Stimulated activated naive B cell treated with anti-CD40 and anti-IgM and Interleukin-4, amounts not matched to agents 10 μg/mL and 1 μg/mL and 100 μg/mL, for 72 hours (primary cell): ENCODE measurements around the gene PLN.

ENCODE experiments used
- ATAC-seq, 2 donors: fragments of 150-1000 bp; cut with Tn5 transposase; replicated peaks; 2 replicates each; pipeline ENCODE4 v1.10.0; 2021; ENCODE audit warnings: moderate library complexity in 1 of 2
- DNase-seq: peaks from one replicate; pipeline ENCODE4 v3.0.0; 2021
- H3K27ac Mint-ChIP-seq: one replicate; pipeline ENCODE4 v1.8.0; 2022; ENCODE audit warnings: mild to moderate bottlenecking, mixed read lengths
- H3K27me3 Mint-ChIP-seq, 2 donors: one replicate each; pipeline ENCODE4 v1.8.0; 2022; ENCODE audit warnings: mixed read lengths in 2 of 2
- H3K36me3 Mint-ChIP-seq, 2 donors: one replicate each; pipeline ENCODE4 v1.8.0; 2022; ENCODE audit warnings: mixed read lengths in 2 of 2, mild to moderate bottlenecking in 1 of 2
- H3K4me1 Mint-ChIP-seq, 2 donors: one replicate each; pipeline ENCODE4 v1.8.0; 2022; ENCODE audit warnings: mixed read lengths in 2 of 2, mild to moderate bottlenecking in 1 of 2
- H3K4me3 Mint-ChIP-seq, 2 donors: one replicate each; pipeline ENCODE4 v1.8.0; 2022; ENCODE audit warnings: mild to moderate bottlenecking in 2 of 2, mixed read lengths in 2 of 2, moderate library complexity in 1 of 2
- H3K9me3 Mint-ChIP-seq, 2 donors: one replicate each; pipeline ENCODE4 v1.8.0; 2022; ENCODE audit warnings: mixed read lengths in 2 of 2, mild to moderate bottlenecking in 1 of 2

Gene PLN

GRCh38 chr6:118551063-118552053 lies 3.3 kb downstream of the PLN start:
- H3K4me1 Mint-ChIP-seq, result peaks cover 4 to 7% of the 10 kb centered on the region in 2 donors
- ATAC-seq (peak; percentile 75 to 82), DNase-seq (no peak)
- H3K9me3 Mint-ChIP-seq, result no peaks in the 10 kb centered on the region
- no peaks in the 10 kb centered on the region for H3K27me3 Mint-ChIP-seq
- peak overlapping the region; percentile 47 for H3K27ac Mint-ChIP-seq
- peaks cover 11 to 12% of the 10 kb centered on the region in 2 donors for H3K36me3 Mint-ChIP-seq
- no peak overlapping the region for H3K4me3 Mint-ChIP-seq

GRCh38 chr6:118553132-118553531 lies 5.0 kb downstream of the PLN start:
- Mint-ChIP-seq H3K36me3 (peaks cover 11 to 12% of the 10 kb centered on the region in 2 donors), H3K4me3 (no peak overlapping the region), H3K9me3 (no peaks in the 10 kb centered on the region), H3K27me3 (no peaks in the 10 kb centered on the region), H3K4me1 (peaks cover 5% of the 10 kb centered on the region in 2 donors), H3K27ac (no peak overlapping the region)
- DNase-seq (no peak), ATAC-seq (no peak)

- no peak overlapping the region for H3K27ac Mint-ChIP-seq
- H3K36me3 Mint-ChIP-seq, result peaks cover 11 to 16% of the 10 kb centered on the region in 2 donors
- H3K4me1 Mint-ChIP-seq, result peaks cover 10 to 15% of the 10 kb centered on the region in 2 donors
- no peak for DNase-seq
- H3K4me3 Mint-ChIP-seq, result no peak overlapping the region
- no peak for ATAC-seq
- no peaks in the 10 kb centered on the region for H3K9me3 Mint-ChIP-seq
- no peaks in the 10 kb centered on the region for H3K27me3 Mint-ChIP-seq
Observed at GRCh38 chr6:118554698-118555097, 6.6 kb downstream of the PLN start.

- DNase-seq, result no peak
- peaks cover 7 to 10% of the 10 kb centered on the region in 2 donors for H3K4me1 Mint-ChIP-seq
- H3K27me3 Mint-ChIP-seq, result no peaks in the 10 kb centered on the region
- H3K4me3 Mint-ChIP-seq, result no peak overlapping the region
- H3K27ac Mint-ChIP-seq, result peak overlapping the region; percentile 14
- H3K9me3 Mint-ChIP-seq, result no peaks in the 10 kb centered on the region
- peaks cover 11 to 19% of the 10 kb centered on the region in 2 donors for H3K36me3 Mint-ChIP-seq
- ATAC-seq, result peak in 1 of 2 donors; percentile 25
Observed at GRCh38 chr6:118558464-118559217, 10.5 kb downstream of the PLN start.

- no peaks in the 10 kb centered on the region for H3K27me3 Mint-ChIP-seq
- DNase-seq, result no peak
- peaks cover 10 to 16% of the 10 kb centered on the region in 2 donors for H3K36me3 Mint-ChIP-seq
- no peaks in the 10 kb centered on the region for H3K9me3 Mint-ChIP-seq
- peaks cover 7 to 10% of the 10 kb centered on the region in 2 donors for H3K4me1 Mint-ChIP-seq
- ATAC-seq, result no peak
- no peak overlapping the region for H3K4me3 Mint-ChIP-seq
- H3K27ac Mint-ChIP-seq, result no peak overlapping the region
Observed at GRCh38 chr6:118559659-118560058, 11.6 kb downstream of the PLN start.

- H3K27me3 Mint-ChIP-seq, result no peaks in the 10 kb centered on the region
- no peak for ATAC-seq
- H3K27ac Mint-ChIP-seq, result no peak overlapping the region
- H3K4me1 Mint-ChIP-seq, result peaks cover 13 to 22% of the 10 kb centered on the region in 2 donors
- H3K36me3 Mint-ChIP-seq, result peaks cover 8 to 14% of the 10 kb centered on the region in 2 donors
- DNase-seq, result no peak
- H3K4me3 Mint-ChIP-seq, result no peak overlapping the region
- H3K9me3 Mint-ChIP-seq, result no peaks in the 10 kb centered on the region
Observed at GRCh38 chr6:118562248-118562647, 14.2 kb downstream of the PLN start.

- Mint-ChIP-seq H3K9me3 (no peaks in the 10 kb centered on the region), H3K4me1 (peaks cover 13 to 22% of the 10 kb centered on the region in 2 donors), H3K27me3 (no peaks in the 10 kb centered on the region), H3K36me3 (peaks cover 8 to 14% of the 10 kb centered on the region in 2 donors), H3K27ac (no peak overlapping the region), H3K4me3 (no peak overlapping the region)
- no peak for ATAC-seq
- DNase-seq, result no peak
Observed at GRCh38 chr6:118562959-118563358, 14.9 kb downstream of the PLN start.

- peak; percentile 99 for ATAC-seq
- peaks cover 5 to 12% of the 10 kb centered on the region in 2 donors for H3K4me1 Mint-ChIP-seq
- H3K9me3 Mint-ChIP-seq, result no peaks in the 10 kb centered on the region
- DNase-seq, result peak; percentile 26
- no peak overlapping the region for H3K4me3 Mint-ChIP-seq
- H3K27me3 Mint-ChIP-seq, result no peaks in the 10 kb centered on the region
- no peak overlapping the region for H3K27ac Mint-ChIP-seq
- peaks cover 8 to 10% of the 10 kb centered on the region in 2 donors for H3K36me3 Mint-ChIP-seq
Observed at GRCh38 chr6:118565311-118565960, 17.3 kb downstream of the PLN start.

- Mint-ChIP-seq H3K27ac (no peak overlapping the region), H3K27me3 (no peaks in the 10 kb centered on the region), H3K9me3 (no peaks in the 10 kb centered on the region), H3K36me3 (peaks cover 9 to 10% of the 10 kb centered on the region in 2 donors), H3K4me1 (peaks cover 5 to 12% of the 10 kb centered on the region in 2 donors), H3K4me3 (no peak overlapping the region)
- DNase-seq (no peak), ATAC-seq (no peak)
Observed at GRCh38 chr6:118567974-118568373, 19.9 kb downstream of the PLN start.

GRCh38 chr6:118569498-118569897 lies 21.4 kb downstream of the PLN start:
- DNase-seq, result no peak
- Mint-ChIP-seq H3K27ac (no peak overlapping the region), H3K4me3 (no peak overlapping the region), H3K27me3 (no peaks in the 10 kb centered on the region), H3K4me1 (peaks cover 5 to 12% of the 10 kb centered on the region in 2 donors), H3K9me3 (peaks cover 6 to 7% of the 10 kb centered on the region in 2 donors), H3K36me3 (peaks cover 15 to 19% of the 10 kb centered on the region in 2 donors)
- ATAC-seq, result no peak

GRCh38 chr6:118571121-118571520 lies 23.0 kb downstream of the PLN start:
- H3K4me3 Mint-ChIP-seq, result no peak overlapping the region
- no peaks in the 10 kb centered on the region for H3K27me3 Mint-ChIP-seq
- DNase-seq, result no peak
- peaks cover 23 to 27% of the 10 kb centered on the region in 2 donors for H3K36me3 Mint-ChIP-seq
- ATAC-seq, result no peak
- no peak overlapping the region for H3K27ac Mint-ChIP-seq
- peaks cover 0 to under 1% of the 10 kb centered on the region in 2 donors for H3K4me1 Mint-ChIP-seq
- H3K9me3 Mint-ChIP-seq, result peaks cover 17% of the 10 kb centered on the region in 2 donors

- ATAC-seq, result no peak
- peaks cover 46 to 49% of the 10 kb centered on the region in 2 donors for H3K36me3 Mint-ChIP-seq
- peaks cover 25 to 29% of the 10 kb centered on the region in 2 donors for H3K9me3 Mint-ChIP-seq
- no peaks in the 10 kb centered on the region for H3K27me3 Mint-ChIP-seq
- DNase-seq, result no peak
- H3K4me3 Mint-ChIP-seq, result no peak overlapping the region
- H3K4me1 Mint-ChIP-seq, result no peaks in the 10 kb centered on the region
- H3K27ac Mint-ChIP-seq, result no peak overlapping the region
Observed at GRCh38 chr6:118574051-118574865, 26.2 kb downstream of the PLN start.

- Mint-ChIP-seq H3K27me3 (no peaks in the 10 kb centered on the region), H3K36me3 (peaks cover 61 to 68% of the 10 kb centered on the region in 2 donors), H3K27ac (no peak overlapping the region), H3K4me3 (no peak overlapping the region), H3K9me3 (peaks cover 28 to 34% of the 10 kb centered on the region in 2 donors), H3K4me1 (peaks cover 13 to 18% of the 10 kb centered on the region in 2 donors)
- DNase-seq (no peak), ATAC-seq (no peak)
Observed at GRCh38 chr6:118577972-118578371, 29.9 kb downstream of the PLN start.
